ENCODE results near the gene DNAJC18.

- TF ChIP-seq, protein P1, sequence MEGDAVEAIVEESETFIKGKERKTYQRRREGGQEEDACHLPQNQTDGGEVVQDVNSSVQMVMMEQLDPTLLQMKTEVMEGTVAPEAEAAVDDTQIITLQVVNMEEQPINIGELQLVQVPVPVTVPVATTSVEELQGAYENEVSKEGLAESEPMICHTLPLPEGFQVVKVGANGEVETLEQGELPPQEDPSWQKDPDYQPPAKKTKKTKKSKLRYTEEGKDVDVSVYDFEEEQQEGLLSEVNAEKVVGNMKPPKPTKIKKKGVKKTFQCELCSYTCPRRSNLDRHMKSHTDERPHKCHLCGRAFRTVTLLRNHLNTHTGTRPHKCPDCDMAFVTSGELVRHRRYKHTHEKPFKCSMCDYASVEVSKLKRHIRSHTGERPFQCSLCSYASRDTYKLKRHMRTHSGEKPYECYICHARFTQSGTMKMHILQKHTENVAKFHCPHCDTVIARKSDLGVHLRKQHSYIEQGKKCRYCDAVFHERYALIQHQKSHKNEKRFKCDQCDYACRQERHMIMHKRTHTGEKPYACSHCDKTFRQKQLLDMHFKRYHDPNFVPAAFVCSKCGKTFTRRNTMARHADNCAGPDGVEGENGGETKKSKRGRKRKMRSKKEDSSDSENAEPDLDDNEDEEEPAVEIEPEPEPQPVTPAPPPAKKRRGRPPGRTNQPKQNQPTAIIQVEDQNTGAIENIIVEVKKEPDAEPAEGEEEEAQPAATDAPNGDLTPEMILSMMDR (tag by site-specific recombination; IDR thresholded peaks at IDR 0.05) = no peak
- TF ChIP-seq GLI2 (tag by site-specific recombination; IDR thresholded peaks at IDR 0.05; ENCODE audit: borderline replicate concordance, low read depth) (no peak), ZNF19 (tag by site-specific recombination; IDR thresholded peaks at IDR 0.05; ENCODE audit: low read depth) (no peak), BCL11A (tag by site-specific recombination; IDR thresholded peaks at IDR 0.05; ENCODE audit: low read depth) (no peak), ZNF785 (tag by site-specific recombination; IDR thresholded peaks at IDR 0.05) (no peak), MZF1 (tag by site-specific recombination; IDR thresholded peaks at IDR 0.05; ENCODE audit: borderline replicate concordance) (no peak), REST (tag by site-specific recombination; IDR thresholded peaks at IDR 0.05) (no peak), ZNF621 (tag by site-specific recombination; IDR thresholded peaks at IDR 0.05) (no peak), ZNF658 (tag by site-specific recombination; IDR thresholded peaks at IDR 0.05) (no peak), ZNF214 (tag by site-specific recombination; IDR thresholded peaks at IDR 0.05; ENCODE audit: borderline replicate concordance) (no peak), ZBTB8A (tag by site-specific recombination; IDR thresholded peaks at IDR 0.05) (no peak), HOXC10 (CRISPR knock-in tag; IDR thresholded peaks at IDR 0.05) (no peak)
- TF ChIP-seq, protein P2, sequence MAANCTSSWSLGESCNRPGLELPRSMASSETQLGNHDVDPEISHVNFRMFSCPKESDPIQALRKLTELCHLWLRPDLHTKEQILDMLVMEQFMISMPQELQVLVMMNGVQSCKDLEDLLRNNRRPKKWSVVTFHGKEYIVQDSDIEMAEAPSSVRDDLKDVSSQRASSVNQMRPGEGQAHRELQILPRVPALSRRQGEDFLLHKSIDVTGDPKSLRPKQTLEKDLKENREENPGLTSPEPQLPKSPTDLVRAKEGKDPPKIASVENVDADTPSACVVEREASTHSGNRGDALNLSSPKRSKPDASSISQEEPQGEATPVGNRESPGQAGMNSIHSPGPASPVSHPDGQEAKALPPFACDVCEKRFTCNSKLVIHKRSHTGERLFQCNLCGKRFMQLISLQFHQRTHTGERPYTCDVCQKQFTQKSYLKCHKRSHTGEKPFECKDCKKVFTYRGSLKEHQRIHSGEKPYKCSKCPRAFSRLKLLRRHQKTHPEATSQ (tag by site-specific recombination; IDR thresholded peaks at IDR 0.05) = no peak
These were observed 29.0 kb downstream of the DNAJC18 start for GRCh38 chr5:139410121-139410992.

Data from HEK293 (cell line).